ENCODE results near the gene ETV1. TPM values are rescaled to one million over a fixed set of nuclear protein-coding genes. Genes with fewer than 3 reads are reported as not detected.

The ETV1 gene
- total RNA-seq, 4 donors from 2014 or later, result 1.6 to 5.1 (median 2.0) TPM

GRCh38 chr7:14001139-14001538 lies 11.7 kb upstream of the ETV1 start:
- DNase-seq, result no peak
- TF ChIP-seq POLR2A (IDR thresholded peaks at IDR 0.05), result no peak
- no peak for TF ChIP-seq CTCF (IDR thresholded peaks at IDR 0.05)
- H3K4me1 ChIP-seq, result no peaks in the 10 kb centered on the region
- no peaks in the 10 kb centered on the region for H3K27me3 ChIP-seq
- H3K27ac ChIP-seq, result no peak overlapping the region
- H3K4me3 ChIP-seq, result no peak overlapping the region
- H3K9me3 ChIP-seq, result no peaks in the 10 kb centered on the region
- no peaks in the 10 kb centered on the region for H3K36me3 ChIP-seq

- Histone ChIP-seq H3K9me3 (no peaks in the 10 kb centered on the region), H3K27me3 (no peaks in the 10 kb centered on the region), H3K36me3 (no peaks in the 10 kb centered on the region), H3K4me1 (no peaks in the 10 kb centered on the region), H3K4me3 (no peak overlapping the region), H3K27ac (no peak overlapping the region)
- no peak for DNase-seq
- TF ChIP-seq CTCF (IDR thresholded peaks at IDR 0.05) (no peak), POLR2A (IDR thresholded peaks at IDR 0.05) (no peak)
Observed at GRCh38 chr7:14000247-14000646, 10.8 kb upstream of the ETV1 start.

- no peaks in the 10 kb centered on the region for H3K9me3 ChIP-seq
- DNase-seq, result no peak
- no peak overlapping the region for H3K27ac ChIP-seq
- H3K36me3 ChIP-seq, result no peaks in the 10 kb centered on the region
- no peaks in the 10 kb centered on the region for H3K4me1 ChIP-seq
- TF ChIP-seq POLR2A (IDR thresholded peaks at IDR 0.05) (no peak), CTCF (IDR thresholded peaks at IDR 0.05) (no peak)
- H3K27me3 ChIP-seq, result no peaks in the 10 kb centered on the region
- no peak overlapping the region for H3K4me3 ChIP-seq
Observed at GRCh38 chr7:13998866-13999265, 9.4 kb upstream of the ETV1 start.

GRCh38 chr7:13992596-13992964 lies 3.1 kb upstream of the ETV1 start:
- H3K9me3 ChIP-seq, result no peaks in the 10 kb centered on the region
- no peak overlapping the region for H3K4me3 ChIP-seq
- no peaks in the 10 kb centered on the region for H3K36me3 ChIP-seq
- no peaks in the 10 kb centered on the region for H3K27me3 ChIP-seq
- TF ChIP-seq POLR2A (IDR thresholded peaks at IDR 0.05), result no peak
- TF ChIP-seq CTCF (IDR thresholded peaks at IDR 0.05), result no peak
- H3K27ac ChIP-seq, result peak overlapping the region in 1 of 4 donors; percentile 73
- H3K4me1 ChIP-seq, result peaks cover 0 to 9% (median 0%) of the 10 kb centered on the region in 4 donors
- DNase-seq, result no peak

- Histone ChIP-seq H3K36me3 (no peaks in the 10 kb centered on the region), H3K9me3 (no peaks in the 10 kb centered on the region), H3K4me1 (peaks cover 0 to 9% (median 0%) of the 10 kb centered on the region in 4 donors), H3K27ac (peak overlapping the region in 3 of 4 donors; percentile 35 to 73 (median 72)), H3K27me3 (no peaks in the 10 kb centered on the region), H3K4me3 (peak overlapping the region in 3 of 4 donors; percentile 34 to 78 (median 56))
- TF ChIP-seq CTCF (IDR thresholded peaks at IDR 0.05) (no peak), POLR2A (IDR thresholded peaks at IDR 0.05) (no peak)
- DNase-seq, result no peak
Observed at GRCh38 chr7:13991791-13992595, 2.5 kb upstream of the ETV1 start.
